COR-L47 (cell line): ENCODE measurements around the gene SH3RF3.

ENCODE experiments used
- DNase-seq: peaks from one replicate; lab custom pipeline; 2025; lab: John Stamatoyannopoulos, UW

SH3RF3 gene

DNA sequence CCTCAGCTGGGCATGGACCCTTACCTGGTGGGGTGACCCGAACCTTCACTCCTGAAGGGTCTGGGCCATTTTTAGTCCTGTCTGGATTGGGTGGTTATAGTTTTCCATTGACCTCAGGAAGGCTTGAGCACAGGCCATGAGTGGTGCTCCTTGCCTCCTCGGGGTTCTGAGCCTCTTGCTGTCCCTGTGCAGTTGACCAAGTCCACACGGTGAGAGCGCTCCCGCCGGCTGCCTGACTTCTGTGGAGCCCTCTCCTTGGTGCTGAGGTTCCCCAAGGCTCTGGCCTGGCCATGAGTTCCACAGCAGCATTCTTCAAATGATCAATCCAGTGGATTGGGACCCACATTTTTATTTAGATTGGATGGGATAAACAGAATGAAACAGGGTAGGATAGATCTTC lies 325.3 kb downstream of the SH3RF3 start:
- DNase-seq = no peak

DNA sequence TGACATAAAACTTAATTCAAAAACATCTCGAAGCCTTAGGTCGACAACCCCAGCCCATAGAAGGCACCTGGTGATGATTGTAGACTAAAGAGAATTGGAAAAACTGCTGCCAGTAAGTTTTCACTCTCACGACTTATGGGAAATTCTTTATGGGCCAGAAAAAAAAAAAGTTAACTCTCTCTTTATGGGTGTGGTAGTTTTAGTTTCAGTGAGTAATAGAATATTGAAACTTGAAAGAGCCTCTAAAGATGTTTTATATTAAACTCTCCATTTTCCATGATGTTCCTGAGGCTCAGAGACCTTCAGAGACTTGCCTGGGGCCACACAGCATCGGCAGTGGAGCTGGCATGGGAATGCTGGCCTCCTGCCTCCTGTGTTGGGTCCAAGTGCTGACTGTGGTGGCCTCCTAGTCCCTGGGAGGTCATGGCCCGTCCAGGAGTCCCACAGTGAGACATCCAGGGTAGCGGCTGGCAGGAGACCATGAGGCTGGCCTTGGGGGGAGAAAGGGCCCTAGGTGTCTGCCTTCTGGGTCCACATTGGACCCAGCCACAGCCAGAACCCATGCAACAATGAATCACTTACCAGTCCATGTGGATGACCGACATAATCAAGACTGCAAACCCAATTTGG lies 325.9 kb downstream of the SH3RF3 start:
- no peak for DNase-seq

DNA sequence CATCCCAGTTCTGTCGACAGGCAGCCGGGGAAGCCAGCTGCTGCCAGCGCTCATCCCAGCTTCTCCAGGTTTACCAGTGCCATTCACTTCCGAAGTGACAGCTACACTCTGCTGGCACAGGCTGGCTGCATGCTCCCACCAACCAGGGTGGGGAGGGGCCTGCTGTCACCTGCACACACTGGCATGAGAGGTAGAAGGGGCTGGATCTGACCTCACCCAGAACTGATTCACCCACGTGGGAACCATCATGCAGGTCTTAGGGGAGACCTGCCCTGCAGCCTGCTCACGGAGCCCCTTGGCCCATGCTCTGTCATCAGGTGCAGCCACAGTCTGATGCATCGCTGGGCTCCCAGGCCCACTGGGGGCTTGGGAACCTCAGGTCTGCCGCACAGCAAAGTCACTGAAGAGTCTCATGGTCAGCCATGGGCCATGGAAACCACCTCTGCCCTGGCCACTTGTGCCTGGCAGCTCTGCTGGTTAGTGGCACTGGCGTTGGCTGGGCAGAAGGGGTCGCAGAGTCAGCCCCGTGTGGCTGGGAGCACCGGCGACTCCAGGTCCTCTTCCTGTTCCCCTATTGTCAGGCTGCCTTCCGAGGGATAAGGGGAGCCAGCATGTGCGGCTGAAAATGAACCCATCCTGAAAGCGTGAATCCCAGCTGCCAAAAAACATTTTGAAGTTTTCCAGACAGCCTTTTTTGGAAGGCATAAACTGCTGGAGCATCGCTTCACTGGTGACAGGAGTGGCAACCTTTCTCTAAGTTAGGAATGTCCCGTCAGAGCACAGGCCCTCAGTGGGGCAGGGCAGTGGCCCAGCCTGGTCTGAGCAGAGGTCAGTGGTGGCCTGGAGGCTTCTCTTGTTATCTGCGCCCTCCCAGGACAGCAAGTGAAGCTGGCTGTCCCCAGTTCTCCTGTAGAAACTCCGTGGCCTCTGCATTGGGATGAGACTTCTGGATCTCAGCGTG lies 327.0 kb downstream of the SH3RF3 start:
- DNase-seq = no peak

DNA sequence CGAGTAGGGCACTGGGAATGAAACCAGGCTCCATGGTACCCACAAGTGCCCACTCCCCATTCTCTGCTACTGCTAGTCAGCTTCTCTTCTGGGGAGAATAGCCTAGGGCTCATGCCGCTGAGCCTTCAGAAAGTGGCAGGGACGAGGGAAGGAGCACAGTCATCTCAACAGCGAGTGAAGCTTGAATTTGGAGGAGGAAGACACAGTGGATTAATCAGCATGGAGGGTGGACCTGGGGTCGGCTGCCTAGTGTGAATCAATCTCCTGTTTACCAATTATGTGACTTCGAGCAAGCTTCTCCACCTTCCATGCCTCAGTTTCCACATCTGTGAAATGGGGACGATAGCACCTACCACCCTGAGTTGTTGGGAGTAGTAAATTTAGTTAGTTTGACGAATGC lies 327.8 kb downstream of the SH3RF3 start:
- DNase-seq = no peak

DNA sequence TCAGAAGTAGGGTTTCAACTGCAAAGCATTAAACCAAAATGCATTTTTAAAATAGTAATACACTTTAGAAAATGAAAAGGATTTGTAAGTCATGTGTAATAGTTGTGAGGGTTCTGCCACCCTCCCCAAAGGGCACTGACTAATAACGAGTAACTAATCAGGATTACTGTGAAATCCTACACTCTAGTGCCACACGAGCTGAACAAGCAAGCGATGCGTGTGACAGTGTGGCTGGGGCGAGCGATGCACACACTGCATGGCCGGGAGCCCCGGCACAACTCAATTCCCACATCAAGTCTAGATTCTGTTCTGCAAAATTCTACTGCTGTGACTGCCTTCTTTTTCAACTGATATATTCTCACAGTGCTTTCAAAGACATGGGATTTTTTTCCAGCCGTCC lies 328.4 kb downstream of the SH3RF3 start:
- DNase-seq = no peak

DNA sequence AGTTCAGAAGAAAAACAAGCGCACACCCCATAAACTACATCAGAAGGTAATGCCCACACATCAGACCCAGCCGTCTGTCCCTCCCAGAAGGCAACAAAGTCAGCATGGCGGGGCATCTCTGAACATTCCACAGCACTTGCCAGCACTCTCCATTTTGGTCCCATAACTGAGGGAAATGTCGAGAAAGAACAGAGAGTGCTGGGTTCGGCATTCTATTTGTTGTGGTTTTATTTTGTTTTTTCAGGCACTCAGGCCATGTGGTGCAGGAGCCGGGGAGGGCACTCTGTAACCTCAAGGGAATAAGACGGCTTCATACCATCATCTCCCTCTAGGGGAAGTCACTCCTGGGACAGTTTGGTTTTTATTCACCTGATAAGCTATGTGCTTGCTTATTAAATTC lies 328.8 kb downstream of the SH3RF3 start:
- no peak for DNase-seq

DNA sequence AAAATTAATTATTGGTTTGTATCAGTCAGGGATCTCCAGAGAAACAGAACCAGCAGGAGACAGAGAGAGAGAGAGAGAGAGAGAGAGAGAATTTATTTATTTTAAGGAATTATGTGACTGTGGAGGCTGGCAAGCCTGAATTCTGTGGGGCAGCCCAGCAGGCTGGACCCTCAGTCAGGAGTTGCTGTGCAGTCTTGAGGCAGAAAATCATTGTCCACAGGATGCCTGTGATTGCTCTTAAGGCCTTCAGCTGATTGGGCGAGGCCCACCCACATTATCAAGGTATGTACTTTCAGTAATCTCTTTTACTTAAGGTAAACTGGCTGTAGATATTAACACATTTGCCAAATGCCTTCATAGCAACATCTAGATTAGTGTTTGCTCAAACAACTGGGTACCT lies 329.5 kb downstream of the SH3RF3 start:
- DNase-seq = no peak

DNA sequence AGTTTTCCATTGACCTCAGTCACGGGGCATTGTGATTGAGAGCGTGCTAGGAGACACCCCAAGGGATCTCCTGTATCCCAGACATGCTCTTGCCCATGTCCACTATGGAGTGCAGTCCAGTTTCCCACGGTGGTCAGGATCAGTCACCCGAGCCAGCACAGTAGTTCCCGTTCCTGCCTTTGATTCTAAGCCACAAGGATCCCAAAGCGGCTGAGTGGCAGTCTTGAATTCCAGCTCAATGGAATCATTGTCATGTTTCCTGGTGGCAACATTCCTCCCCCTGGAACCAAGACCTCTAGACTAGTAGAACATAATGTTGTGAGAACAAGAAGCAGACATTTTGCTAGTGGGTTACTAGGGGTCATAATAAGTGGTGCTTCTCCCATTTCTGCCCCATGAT lies 330.5 kb downstream of the SH3RF3 start:
- no peak for DNase-seq

DNA sequence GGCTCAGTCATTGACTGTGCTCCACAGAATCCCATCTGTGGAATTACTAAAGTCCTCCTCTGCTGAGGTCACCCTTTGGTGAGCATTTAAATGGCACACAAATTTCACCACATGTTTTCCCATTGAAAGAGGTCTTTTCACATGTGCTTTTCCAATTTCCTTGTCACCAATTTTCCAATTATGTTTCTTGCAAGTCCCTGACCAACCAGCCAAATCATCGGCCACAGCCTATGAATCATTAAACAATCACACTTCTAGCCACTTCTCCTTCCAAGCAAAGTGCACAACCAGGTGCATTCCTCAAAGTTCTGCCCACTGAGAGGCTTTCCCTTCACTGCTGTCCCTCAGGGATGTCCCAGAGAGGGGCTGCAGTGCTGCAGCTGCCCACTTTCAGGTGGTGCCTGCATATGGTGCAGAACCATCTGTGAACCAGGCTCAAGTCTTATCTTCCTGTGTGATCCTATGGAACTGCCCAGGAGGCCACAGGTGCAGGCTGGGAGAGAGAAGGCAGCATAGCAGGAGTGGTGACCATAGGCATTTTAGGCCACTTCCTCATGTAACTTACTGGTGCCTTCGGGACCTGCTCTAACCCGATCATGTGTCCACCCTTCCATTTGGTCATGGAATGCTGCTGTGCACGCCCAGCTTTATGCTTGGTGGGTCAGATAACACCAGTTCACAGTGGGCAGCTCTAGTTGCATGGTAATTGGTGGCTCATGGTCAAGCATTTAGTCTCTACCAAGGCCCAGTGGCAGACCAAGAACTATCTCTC lies 331.7 kb downstream of the SH3RF3 start:
- DNase-seq = no peak

DNA sequence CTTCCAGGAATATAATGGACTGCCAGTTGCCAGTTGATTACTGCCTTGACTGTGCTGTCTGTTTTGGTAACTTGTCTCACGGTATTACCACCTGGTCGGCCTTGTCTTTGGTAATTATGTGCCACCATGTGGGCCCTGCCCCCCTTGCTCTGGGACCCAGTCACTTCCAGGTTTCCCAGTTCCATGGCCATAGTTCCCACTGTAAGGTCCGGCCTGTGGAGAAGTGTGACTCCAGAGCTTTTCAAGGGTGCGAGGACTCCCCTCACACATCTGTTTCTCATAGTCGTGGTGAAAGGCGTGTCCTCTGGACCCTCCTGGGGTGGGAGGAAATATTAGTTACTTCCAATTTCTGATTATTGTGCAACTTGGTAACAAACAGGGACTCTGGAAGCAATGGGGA lies 334.2 kb downstream of the SH3RF3 start:
- DNase-seq = no peak

DNA sequence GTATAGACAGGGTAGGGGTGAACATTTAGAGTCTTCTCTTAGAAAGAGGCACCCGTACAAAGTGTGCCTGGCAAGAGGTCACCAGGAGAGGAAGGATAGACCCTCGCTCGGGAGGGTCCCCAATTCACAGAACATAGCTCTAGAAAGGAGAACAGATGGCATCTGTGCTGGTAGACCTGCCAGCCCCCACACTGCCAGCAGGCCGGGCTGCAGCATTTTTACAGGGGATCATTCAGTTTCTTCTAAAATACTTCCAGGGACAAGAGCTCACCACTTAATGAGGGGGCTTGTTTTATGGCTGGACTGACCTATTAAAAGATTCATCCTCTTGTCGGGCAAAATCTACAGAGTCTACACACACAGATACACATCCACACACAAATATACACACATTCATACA lies 334.9 kb downstream of the SH3RF3 start:
- no peak for DNase-seq

DNA sequence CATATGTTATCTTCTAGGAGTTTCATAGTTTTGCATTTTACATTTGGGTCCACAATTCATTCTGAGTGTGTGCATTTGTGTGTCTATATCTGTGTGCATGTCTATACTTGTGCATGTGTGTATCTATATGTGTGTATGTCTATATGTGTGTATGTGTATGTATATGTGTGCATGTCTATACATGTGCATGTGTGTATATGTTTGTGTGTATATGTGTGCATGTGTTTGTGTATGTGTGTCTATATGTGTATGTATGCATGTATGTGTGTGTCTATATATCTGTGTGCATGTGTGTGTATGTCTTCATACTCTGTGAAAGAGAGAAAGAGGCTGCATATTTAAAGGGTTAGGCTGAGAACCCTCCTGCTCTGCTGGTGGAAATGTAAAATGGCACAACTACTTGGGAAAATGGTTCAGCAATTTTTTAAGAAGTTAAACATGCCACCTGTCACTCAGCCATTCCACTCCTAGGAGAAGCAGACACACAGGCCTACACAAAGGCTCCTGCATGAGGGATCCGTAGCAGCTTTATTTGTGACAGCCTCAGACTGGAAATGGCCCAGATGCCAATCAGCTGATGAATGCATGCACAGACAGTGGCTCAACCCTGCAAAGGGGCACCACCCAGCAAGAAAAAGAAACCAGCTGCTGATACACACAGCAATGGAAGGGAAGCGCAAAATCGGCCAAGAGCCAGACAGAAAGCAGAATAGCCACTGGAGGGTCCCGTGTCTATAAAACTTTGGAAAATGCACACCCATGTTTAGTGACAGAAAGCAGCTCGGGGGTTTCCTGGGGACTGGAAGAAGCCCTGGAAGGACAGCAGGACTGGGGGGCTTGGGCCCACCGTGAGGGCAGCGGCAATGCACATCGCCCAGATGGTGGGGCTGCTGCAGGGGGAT lies 337.9 kb downstream of the SH3RF3 start:
- no peak for DNase-seq

DNA sequence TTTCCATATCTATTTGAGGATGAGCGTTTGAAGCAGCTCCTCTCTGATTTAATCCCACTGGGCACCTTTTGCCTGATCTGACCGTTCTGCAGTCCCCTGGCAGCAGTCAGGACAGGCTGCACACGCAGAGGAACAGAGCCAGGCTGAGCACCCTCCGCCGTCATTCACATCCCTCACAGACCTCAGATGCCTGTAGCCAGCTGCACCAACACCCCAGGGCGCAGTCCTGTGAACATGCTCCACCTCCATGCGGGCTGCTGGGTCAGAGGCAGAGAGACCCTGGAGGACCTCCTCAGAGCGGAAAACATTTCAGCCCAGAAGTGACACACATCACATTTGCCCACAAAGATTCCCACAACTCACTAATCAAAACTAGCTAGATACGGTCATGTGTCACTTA lies 338.7 kb downstream of the SH3RF3 start:
- DNase-seq = no peak

DNA sequence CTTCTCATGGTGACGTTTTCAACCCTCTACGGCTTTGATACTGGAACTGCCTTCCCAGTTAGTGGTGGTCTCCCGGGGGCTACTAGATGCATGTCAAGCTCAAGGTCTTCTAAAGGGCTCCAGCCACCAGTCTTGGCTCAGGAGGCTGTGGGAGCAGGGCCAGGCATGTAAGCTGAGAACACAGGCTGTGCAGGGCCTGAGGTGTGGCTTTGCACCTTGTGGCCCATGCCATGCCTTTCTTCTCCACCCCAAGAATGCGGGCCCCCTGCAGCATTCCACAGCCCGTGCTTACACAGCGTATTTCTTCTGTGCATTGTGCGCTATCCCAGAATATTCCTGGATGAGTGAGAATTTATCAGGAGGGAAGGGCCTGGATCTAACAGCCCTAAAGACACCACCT lies 339.9 kb downstream of the SH3RF3 start:
- DNase-seq = no peak

DNA sequence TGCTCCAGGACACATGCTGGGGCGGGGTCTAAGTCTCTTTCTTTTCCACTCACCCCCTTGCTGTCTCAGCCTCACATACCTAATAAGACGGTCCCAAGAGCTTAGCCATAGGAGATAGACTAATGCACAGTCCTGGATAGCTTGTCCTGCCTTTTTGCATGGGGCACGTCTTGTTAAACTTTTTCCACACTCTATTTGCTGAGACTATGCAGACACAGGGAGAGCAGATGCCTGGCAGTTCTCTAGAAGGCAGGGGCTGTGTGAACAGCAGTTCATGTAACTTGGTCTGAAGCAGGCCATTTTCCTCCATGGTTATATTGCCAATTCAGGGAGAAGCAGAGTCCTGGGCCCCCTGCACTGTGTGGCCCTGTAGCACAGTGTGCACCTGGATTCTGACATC lies 342.7 kb downstream of the SH3RF3 start:
- DNase-seq = no peak

DNA sequence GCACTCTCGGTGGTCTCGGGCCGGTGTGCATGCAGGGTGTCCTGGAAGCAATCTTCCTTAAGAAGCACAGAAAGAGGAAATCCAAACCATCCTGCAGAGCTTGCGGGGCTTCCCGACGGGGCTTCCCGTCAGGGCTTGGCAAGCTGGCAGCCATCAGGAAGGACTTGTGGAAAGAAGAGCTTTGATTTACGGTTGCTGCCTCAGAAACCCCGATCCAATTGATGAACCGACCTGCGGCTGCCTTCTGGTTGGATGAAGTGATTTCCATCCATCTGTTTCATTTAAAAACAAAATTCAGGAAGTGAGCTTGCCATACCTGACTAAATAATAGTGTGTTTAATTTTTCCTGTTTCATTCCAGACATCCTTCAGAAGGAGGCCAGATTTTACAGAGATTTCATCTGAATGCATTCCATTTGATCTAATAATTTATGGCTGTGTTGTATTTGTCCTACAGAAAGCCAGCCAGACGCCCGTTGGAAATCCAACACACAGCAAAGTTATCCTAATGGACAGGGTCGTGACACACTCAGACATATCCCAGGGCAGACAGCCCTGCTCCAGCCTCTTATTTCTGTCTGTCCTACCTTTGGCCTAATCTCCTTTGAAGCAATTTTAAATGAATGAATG lies 343.4 kb downstream of the SH3RF3 start:
- DNase-seq = no peak

DNA sequence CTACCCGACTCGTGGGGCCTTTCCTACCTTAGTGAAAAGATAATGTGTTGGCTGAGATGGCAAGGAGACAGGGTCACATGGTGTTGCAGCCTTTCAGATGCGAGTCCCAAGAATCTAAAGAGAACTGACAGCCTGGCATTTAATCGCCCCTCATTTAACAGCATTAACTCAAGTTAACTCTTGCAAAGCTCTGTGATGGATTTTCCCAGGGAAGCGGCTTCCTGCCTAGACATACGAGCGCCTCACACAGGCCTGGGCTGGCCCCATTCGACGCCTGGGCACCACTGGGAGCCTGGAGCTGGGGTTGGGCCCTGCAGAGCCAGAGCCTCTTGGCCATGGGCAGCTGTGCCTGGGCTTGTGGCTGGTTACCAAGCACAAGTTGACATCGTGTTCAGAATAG lies 344.0 kb downstream of the SH3RF3 start:
- DNase-seq = no peak

DNA sequence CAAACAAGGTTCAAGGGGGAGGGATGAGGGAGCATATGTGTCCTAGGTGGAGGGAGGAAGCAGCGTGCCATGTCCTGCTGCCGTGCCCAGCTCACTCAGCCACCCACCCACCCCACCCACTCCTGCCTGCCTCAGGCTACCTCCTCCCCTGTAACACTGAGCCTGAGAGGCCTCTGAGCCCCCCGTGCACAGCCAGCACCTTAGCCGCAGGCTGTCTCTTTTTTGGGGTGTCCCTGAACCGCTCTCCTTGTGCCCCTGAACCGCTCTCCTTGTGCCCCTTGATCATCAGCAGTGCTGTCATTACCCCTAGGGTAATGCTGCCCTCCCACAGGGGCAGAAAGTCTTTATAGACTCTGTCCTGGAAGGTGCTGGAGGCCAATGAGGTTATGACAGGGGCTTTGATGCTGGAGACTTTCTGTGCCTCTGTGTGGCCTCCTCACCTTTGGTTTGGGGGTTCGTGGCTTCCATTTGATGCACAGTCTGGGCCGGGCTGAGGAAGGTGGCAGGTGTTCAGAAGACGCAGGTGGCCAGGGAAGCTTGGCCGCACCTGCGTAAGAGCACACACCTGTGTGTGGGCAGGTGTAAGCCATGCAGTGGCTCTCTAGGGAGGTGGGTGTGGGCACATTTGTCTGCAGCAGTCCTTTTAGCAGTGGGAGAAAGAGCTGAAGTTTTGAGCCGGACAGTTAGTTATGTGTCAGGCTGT lies 344.8 kb downstream of the SH3RF3 start:
- DNase-seq = no peak

DNA sequence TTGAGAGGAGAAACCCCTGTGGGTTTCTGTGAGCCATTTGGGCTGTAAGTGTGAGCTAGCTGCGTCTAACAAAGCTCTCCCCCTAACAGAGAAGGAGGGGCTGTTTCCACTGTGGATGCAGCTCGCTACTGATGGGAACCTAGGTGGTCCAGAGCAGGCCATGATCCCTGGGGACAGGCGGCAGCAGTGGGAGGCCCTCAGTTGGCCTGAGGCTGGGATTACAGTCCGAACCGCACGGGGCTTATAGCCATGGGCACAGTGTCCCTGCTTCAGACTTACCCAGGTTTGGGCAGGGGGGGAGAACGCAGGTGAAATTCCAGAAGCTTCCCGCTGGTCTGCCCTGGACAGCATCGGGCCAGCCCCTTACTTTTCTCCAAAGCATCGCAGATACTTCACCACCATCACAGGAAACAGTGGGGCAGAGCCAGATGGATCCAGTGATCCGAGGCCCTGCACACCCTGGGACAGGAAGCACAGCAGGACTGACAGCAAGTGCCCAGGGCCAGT lies 345.4 kb downstream of the SH3RF3 start:
- no peak for DNase-seq

DNA sequence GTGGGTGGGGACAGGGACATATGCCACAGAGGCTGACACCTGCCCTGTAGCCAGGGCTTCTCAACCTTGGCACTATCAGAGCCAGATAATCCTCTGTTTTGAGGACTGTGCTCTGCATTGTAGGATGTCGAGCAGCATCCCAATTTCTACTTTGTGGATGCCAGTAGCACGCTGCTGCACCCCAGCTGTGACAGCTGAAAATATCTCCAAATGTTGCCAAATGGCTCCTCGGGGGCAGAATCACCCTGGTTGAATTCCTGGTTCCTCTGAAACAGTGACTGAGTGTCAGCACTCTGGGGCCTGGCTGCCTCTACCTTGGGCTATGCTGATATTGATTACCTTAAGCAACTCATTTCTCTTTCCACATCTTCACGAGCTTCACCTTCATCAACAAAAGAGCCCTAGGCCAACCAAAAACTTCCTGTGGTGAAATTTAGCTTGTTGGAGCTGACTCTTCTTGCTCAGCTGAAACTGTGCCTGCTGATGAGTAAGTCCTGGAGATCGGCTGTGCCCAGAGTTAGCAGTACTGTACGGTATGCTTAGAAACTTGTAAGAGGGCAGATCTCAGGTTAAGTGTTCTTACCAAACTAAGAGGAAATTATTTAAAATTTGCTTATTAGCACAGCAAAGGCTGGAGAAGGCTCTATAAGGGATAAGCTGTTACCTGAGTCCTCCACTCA lies 346.7 kb downstream of the SH3RF3 start:
- DNase-seq = no peak
